Activated CD8-positive, alpha-beta memory T cell treated with anti-CD3 and anti-CD28 coated beads for 1 hour (primary cell): ENCODE results near the gene INTS12.

Experiments used
- DNase-seq, 2 donors: peaks; one replicate each; pipeline ENCODE4 v3.0.0-alpha.2; 2020; ENCODE audit warnings: low read depth in 1 of 2; ENCODE audit errors: extremely low read depth in 1 of 2

INTS12 gene

DNA sequence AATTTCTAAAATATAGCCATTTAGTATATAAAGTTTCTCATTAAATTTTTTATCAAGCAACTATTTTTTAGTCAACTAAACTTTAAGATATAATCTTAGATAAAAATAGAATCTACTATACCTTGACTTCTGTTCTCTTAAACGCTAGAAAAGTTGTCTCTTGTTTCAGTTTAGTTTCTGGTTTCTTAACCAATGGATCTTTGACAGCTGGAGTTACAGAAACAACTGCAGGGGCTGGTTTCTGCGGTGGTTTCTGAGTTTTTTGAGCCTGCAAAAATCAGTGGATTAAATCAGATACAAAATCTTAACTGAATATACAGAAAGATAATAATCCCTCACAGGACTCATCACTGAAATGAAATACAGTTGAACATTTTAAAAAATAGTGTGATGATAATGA is 21.9 kb downstream of the INTS12 start:
- no peak for DNase-seq

DNA sequence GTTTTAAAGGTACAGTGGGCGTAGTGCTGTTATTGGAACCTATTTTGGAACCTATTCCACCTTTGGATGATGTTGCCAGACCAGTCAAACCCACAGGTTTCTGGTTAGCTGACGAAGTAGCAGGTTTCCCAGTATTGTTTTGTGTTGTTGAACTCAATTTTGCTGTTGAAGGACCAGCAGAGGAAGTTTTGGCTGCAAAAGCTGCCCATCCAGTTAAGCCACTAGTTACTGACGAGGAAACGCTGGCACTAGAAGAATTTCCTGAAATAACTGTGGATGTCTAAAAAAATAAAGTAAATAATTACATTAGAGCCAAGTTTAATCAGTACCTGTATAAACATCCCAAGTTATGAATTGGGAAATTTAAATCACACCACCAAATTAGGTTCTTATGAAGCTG is 25.5 kb downstream of the INTS12 start:
- DNase-seq, result no peak

DNA sequence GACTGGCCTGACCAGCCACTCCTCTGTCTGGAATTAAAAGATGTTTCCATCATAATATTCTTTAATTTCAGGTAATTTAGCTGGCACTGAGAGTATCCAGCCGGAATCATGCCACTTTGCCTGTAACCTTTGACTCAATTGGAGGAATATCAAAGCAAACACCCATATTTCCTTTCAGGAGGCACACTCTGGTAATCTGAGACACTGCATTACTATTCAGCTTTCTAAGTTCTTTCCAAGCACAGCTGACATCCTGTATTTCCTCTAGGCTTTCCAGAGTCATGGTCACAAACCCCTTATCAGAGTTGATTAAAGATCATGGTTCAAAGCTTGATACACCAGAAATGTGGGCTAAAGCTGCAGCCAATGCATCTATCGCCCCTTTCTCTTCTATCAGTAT is 29.3 kb downstream of the INTS12 start:
- no peak for DNase-seq

DNA sequence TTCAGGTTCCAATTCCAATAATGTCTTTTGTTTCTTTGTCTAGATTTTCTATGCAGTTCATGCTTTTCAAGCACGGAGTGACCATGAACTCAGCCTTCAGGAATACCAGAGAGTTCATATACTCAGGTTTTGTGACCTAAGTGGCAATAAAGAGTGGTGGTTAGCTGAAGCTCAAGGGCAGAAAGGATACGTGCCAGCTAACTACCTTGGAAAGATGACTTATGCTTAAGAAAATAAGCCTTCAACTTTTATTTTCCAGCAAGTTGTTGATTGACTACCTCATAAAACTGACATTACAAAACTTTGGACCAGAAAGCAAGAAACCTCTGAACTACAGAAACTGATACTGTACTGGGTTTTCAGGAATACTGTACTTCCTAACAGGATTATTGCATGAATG is 30.8 kb downstream of the INTS12 start:
- no peak for DNase-seq

DNA sequence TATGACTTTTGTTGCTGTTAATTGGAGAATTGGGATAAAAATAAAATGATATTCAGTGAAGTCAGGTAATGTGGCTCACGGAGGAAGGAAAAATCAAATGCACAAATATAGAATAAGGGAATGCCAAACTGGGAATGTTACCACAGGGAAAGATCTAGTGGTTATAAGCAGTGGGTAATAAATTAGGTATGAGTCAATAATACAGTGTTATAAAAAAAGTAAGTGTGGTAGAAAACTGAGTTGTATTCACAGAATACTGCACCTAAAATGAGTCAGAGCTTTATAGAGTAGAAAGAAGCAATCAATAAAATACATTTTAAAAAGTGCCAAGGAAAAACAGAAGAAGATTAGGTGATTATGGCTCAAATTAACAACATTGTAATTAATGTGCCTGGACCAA is 34.5 kb downstream of the INTS12 start:
- no peak for DNase-seq

DNA sequence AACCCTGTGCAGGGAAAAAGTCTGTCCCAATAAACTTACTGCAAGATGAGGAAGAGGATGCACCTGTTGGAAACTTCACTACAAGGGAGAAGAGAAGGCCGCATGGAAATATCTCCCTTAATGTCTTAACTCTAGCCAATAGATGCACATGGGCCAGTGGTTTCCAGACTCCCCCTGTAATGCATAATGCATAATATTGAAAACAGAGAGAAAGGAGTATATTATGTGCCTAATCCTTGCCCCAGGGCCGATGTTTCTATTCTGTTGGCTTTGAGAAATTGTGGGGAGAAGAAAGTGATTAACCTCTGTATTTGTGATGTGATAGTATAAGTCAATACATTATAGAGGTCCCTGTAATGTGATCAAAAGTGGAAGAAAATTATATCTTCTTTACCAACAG is 37.2 kb downstream of the INTS12 start:
- no peak for DNase-seq

DNA sequence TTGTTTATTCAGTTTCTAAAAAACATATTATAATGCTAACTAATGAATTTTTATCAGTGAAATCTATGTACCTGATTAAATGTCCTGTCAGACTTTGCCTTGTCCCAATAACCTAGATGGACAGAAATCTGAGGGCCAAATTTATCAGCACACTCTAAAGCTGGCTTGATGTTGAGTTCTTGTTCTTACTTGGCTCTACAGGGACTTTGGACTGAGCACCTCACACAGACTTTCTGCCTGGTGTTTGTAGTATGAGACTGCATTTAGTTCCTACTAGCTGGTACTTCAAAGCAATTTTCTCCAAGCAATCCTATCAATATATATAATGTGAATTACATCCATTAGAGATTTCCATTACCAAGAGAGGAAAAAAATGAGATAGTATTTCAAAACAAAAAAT is 37.8 kb downstream of the INTS12 start:
- no peak for DNase-seq

DNA sequence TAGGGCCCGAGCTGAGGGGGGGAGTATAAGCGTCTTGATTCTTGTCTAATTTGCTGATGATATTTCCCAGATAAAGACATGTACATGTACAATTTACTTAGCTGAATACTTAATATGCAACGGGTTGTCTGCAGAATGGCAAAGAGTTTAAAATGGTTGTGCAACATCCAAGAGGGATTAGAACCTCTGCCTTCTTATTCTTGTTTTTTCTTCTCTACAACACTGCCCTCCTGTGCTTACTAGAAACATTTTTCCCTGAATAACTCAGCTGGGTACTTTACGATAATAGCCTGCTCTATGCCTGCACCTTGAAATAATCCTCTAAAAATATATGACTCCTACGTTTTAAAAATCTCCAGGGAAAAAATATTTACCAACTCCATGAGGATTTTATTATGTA is 41.8 kb downstream of the INTS12 start:
- DNase-seq, result no peak

DNA sequence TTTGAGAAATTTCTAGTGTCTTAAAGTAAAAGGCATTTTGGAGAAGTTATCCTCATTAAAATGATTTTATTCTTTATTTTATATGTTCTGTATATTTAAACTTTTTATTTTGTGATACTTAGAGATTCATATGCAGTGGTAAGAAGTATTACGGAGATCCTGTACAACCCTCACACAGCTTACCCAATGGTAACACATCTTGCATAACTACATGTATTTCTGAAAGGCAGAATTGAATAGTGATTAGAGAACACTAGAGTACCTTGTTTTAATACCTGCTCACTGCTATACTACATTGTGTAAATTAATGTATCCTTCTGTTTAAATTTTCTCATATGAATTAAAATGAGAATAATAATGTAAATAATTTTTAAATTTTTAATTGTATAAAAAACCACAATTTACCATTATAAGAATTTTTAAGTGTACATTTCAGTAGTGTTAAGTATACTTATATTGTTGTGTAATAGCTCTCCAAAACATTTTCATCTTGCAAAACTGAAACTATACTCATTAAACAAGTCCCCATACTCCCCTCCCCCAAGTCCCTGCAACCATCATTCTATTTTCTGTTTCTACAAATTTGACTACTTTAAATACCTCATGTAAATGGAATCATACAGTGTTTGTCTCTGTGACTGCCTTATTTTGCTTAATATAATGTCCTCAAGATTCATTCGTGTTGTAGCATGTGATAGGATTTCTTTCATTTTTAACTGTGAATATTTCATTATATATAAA is 45.4 kb downstream of the INTS12 start:
- DNase-seq, result no peak

DNA sequence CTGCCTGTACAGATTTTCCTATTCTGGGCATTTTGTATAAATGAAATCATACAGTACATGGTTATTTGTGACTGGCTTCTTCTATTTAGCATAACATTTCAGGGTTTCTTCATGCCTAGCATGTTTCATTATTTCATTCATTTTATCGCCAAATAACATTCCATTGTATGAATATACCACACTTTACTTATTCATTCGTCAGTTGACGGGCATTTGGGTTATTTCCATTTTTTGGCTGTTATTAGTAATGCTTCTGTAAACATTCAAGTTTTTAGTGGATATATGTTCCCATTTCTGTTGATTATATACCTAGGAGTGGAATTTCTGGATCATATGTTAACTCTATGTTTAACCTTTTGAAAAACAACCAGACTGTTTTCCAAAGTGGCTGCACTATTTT is 47.5 kb downstream of the INTS12 start:
- DNase-seq, result no peak

DNA sequence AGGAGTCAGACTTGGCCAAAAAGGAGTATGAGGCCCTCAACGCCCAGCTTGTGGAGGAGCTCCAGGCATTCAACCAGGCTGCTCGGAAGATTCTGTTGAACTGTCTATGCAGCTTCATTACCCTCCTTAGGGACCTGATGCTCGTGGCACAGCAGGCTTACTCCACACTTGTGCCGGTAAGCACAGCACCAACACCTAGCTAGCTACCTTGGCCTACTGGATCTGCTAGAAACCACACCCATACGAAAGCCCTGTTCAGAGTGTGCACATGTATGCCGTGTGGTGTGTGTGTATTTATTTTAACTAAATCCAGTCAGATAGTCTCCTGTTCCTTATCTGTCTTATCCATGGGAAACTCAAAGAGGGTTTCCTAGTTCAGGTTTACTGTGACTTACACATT is 49.3 kb downstream of the INTS12 start:
- DNase-seq, result no peak

DNA sequence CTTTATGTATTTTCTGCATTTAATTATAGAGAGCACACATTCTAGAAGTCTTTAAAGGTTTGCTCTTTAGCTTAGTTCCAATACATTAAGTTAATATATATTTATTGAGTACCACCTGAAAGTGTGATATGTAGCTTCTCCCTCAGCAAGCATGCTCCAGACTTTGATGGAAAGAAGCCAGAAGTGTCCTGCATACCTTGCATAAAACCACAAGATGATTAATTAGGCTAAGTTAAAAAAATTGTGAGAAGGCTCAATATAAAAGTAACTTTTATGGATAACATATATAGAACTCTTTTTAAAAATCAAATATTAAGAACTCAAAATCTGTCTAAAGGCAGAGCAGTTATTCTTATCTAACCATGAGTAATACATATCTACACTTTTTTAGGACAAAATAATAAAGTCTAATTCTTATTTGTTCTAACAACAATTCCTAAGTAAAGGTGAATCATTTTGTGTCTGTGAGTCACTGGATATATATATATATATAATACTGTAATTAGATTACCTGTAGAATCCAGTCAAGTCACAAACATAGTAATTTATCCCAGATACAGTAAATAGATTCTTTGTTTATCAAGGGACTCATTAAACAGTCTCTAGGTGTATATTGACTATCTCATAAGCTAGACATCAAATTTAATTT is 51.2 kb downstream of the INTS12 start:
- DNase-seq, result no peak

DNA sequence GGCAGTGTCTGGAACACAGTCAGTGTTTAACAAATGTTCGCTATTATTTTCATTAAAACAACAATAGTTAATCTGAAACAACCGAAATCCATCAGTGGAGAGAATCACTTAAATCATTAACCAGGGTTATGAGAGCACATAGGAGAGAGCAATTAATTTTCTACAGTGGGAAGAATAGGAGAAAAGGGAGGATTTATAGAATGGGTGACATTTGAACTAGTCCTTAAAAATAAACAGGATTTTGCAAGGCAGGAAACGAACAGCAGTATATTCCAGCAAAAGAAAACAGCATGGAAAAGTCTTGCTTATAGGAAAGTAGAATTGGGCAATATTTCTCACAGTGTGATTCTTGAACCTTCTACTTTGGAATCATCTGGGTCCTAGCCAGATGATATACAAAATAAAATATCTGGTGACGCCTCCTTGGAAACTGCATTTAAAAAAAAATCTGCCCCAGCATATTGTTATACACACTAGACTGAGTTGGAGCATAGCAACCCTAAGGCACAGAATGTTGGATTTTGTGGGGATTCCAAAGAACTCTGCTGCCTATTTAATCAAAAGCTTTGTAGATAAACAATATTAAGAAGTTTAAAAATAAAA is 56.1 kb downstream of the INTS12 start:
- DNase-seq, result no peak

DNA sequence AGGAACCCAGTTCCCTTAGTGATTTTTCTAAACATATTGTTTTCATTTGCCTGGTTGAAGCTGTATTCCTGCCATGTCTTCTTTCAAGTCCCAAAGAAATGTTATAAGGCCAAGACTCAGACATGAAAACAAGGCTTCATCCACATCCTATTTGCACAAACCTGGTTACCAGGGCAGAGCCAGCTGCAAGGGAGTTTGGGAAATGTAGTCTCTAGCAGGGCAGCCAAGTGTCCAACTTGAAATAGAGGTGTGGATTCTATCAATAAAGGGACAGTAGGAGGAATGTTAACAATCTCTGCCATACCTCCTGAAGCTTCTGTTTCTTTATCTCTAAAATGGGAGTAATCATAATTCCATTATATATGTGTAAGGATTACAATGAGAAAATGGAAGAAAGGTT is 56.6 kb downstream of the INTS12 start:
- DNase-seq, result no peak

DNA sequence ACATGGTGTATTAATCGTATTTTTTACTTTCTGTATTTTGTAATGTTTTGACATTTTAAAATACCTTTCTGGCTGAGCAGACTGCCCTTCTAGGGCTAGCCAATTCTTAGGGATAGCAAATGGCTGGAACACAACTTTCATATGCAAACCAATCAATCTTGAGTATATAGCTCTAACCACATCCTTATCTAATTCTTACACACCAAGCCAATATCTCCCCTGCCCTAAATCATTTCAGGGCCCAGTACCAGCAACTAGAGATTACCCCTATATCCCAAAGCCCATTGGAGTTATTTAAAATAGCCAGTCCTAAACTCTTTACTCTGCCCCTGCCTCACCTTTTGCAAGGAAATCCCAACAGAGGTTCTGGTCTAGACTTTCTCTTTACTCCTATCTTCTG is 58.3 kb downstream of the INTS12 start:
- DNase-seq, result no peak

DNA sequence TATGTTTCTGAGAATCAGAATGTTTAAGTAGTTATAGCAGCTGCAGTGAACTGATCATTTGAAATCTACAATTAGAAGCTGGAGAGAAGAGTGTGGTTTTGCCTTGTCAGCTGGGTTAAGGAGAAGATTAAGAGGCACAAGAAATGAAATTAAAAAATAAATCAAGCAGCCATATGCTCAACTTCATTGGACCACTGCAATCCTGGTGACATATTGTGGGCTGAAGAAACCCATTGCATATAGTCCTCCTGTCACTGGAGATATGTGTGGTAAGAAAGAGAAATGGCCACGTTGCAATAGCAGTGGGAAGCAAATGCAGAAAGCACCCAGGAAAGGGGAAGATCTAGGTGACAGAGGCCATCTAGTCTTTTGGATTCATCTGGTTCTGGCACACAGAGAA is 63.0 kb downstream of the INTS12 start:
- no peak for DNase-seq

DNA sequence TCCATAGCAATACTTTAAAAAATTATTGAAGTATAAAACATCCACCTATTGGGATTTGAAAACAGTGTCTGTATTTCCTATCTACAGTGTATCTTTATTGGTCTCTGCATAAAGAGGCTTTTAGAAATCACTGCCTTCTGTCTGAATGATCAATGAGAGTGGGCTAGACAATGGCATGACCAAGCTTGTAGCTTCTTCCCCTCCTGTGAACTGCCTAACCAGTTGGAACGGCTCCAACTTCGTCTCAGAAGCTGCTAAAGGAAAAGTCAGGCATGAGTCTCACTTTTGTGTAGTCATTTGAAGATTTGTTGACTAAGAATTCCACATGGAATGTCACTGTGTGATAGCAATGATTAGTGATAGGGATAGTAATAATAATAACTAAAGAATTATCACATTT is 64.2 kb downstream of the INTS12 start:
- DNase-seq, result no peak

DNA sequence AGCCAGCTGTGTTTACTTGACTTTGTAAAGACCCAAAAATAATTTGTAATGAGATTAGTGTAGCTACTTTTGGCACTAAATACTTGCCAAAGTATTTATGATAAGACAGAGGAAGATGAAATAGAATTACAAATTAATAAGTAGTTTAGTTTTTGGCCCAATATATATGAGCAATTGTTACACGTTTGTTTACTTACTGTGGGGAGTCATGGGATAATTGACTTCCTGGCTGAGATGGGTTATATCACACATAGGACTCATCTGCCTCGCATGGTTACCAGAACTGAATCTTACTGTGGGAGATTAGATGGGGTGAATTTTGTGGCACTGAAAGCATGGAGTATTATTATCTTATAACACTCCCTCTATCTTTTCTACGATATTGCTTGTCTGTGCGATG is 66.6 kb downstream of the INTS12 start:
- DNase-seq, result no peak

DNA sequence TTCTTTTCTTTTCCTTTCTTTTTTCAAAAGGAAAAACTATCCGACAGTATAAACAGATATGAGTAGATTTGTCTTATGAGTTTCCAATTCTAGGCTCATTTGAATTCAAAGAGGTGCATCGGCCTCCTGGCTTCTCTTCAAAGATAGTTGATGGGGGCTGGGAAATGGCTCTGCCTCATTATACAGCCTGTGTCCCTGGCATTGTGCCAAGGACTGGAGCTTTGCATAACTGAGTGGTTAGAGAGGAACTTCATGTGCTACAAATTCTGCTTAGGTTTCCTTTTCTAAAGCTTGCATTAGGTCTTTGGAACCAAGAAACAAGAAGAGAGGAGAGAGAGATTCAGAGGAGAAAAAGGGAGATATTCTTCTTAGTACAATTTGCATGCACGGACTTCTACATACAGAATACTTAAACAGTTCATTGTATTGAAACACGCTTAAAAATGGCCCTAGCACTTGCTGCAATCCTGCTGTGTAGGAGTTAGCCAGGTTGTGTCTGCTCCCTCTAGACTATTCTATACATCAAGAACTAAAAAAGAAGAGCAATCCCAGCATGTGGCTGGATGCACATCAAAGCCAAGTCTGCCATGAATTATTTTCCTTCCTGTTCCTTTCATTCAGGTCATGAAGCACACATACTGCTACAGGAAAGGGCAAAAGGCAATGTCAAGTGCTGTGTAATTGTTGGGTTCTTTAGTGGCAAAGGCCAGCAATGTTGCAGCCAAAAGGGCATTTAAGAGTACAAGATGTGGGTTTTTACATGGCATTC is 70.9 kb downstream of the INTS12 start:
- DNase-seq, result no peak

DNA sequence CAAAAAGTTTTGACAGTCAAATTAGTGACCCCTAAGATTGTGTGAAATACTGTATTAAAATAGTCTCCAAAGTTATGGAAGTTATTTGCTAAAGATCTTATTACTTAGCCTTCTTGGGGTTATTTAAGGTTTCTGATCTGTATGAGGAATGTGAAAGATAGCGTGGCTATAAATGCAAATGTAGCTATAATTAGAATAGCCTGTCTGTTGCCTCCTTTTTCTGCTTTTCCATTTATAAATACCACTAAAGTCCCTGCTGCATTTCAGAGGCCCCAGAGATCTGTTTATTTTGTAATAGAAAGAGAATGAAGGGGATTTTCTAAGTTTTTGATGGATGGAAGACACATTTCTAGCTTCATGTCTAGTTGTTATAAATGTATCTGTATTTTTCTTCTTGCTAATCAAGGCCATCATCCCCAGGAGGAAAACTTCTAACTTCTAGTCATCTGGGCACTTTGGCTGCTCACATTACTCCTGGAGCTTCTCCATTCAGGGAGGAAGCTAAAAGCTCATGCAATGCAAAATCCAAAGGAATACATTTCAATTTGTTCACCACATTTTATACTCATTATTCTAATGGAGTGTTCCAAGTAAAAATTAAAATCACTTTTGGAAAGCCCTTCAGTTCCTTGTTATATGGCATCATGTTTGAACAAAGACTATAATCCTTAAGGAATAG is 73.9 kb downstream of the INTS12 start:
- DNase-seq, result no peak

DNA sequence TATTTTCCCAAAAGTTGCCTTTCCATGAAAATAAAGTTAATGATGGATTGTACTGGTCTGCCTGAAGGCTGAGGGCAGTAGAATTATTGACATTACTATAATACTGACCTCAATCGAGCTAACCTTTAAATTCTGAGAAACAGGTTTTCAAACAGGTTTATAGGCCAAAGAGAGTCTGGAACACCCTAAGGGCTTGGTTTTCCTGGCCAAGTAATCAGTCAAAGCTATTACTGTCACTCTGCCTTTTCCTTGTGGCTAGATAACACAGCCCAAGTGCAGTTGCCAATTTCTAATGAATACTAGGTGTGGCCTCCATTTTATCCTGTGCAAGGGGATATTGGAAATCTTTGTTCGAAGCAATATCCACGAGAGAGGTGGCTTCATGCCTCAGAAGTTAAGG is 75.2 kb downstream of the INTS12 start:
- DNase-seq, result no peak
